Skeletal muscle tissue (tissue), 4 donors: ENCODE results near the gene FAM222A. TPM values are rescaled to one million over a fixed set of nuclear protein-coding genes. Genes with fewer than 3 reads are reported as not detected.

Source experiments
- H3K27ac ChIP-seq: one replicate; pipeline ENCODE4 v1.7.0; 2013; ENCODE audit warnings: mild to moderate bottlenecking, low read depth, low read length, inconsistent platforms
- H3K27me3 ChIP-seq, 3 donors: one replicate each; pipeline ENCODE4 v1.7.0; 2013; ENCODE audit warnings: low read length in 3 of 3; ENCODE audit not compliant: control insufficient read depth in 3 of 3, insufficient read depth in 3 of 3
- H3K36me3 ChIP-seq, 3 donors: one replicate each; pipeline ENCODE4 v1.7.0; 2013; ENCODE audit warnings: low read length in 3 of 3; ENCODE audit not compliant: control insufficient read depth in 3 of 3, insufficient read depth in 3 of 3
- H3K4me1 ChIP-seq, 3 donors: one replicate each; pipeline ENCODE4 v1.7.0; 2013; ENCODE audit warnings: low read length in 3 of 3, mild to moderate bottlenecking in 3 of 3; ENCODE audit not compliant: control insufficient read depth in 3 of 3, insufficient read depth in 3 of 3
- H3K4me3 ChIP-seq, 3 donors: one replicate each; pipeline ENCODE4 v1.7.0; 2013; ENCODE audit warnings: low read length in 3 of 3
- H3K9ac ChIP-seq, 3 donors: one replicate each; pipeline ENCODE4 v1.7.0; 2013; ENCODE audit warnings: low read length in 3 of 3, mild to moderate bottlenecking in 3 of 3, moderate library complexity in 2 of 3, low read depth in 1 of 3
- H3K9me3 ChIP-seq, 3 donors: one replicate each; pipeline ENCODE4 v1.7.0; 2013; ENCODE audit warnings: low read length in 3 of 3; ENCODE audit not compliant: control insufficient read depth in 3 of 3
- total RNA-seq: library from RNA; depleted of rRNA; stranded (reverse); fragments of >200 nt; gene quantifications from one replicate; pipeline ENCODE4 v1.2.3, GENCODE V29; 2014
- donor health status: Osteomylitis.

The FAM222A gene
- total RNA-seq: 1.0 TPM

DNA sequence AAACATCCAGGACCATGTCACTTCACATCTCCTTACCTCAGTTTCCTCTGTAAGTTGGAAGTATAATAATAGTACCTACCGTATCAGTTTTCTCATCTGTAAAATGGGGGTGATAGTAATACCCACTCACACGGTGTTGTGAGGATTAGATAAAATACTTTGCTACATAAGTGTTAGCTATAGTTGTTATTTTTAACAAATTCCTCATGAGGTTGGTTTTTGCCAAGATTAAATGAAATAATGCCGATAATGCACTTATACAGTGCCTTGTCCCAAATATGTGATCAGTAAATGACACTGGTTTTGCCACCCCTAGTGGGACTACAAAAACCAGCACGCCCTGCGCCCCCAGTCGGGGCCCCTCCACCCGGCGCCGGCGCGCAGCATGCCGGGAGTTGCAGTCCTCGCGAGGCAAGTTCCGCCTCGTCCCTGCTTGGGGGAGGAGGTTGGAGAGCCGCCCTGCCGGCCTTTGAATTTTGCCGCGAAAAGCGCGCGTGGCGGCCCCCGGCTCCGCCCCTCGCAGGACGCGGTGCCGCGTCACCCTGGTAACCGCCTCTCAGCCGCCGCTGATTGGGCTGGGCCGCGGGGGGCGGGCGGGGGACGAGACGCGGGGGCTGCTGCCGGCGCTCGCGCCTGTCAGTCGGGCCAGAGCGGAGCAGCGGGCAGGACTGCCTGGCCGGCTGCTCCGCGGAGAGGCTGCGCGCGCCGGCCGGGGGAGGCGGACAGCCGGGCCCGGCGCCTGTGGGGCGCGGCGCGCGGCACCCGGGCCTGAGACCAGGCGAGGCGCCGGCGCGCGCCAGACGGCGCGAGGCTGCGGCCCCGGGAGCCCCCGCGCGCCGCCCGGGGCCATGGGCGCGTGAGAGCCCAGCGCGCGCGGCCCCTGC, at the start of gene FAM222A:
FAM222A (plus strand) TSS at position 639 of the 884 bp plus-strand sequence. CDS start 30,322 bp downstream, outside the sequence.
- Histone ChIP-seq H3K27ac (peak within 1 kb of the TSS; percentile 67), H3K36me3 (no peaks in the 10 kb centered on the region), H3K27me3 (peaks cover 7 to 39% (median 24%) of the 10 kb centered on the region in 3 donors), H3K4me1 (peaks cover 21 to 48% (median 33%) of the 10 kb centered on the region in 3 donors), H3K4me3 (peak within 1 kb of the TSS; percentile 38 to 63 (median 61)), H3K9ac (peak within 1 kb of the TSS in 1 of 3 donors; percentile 69), H3K9me3 (no peaks in the 10 kb centered on the region)

DNA sequence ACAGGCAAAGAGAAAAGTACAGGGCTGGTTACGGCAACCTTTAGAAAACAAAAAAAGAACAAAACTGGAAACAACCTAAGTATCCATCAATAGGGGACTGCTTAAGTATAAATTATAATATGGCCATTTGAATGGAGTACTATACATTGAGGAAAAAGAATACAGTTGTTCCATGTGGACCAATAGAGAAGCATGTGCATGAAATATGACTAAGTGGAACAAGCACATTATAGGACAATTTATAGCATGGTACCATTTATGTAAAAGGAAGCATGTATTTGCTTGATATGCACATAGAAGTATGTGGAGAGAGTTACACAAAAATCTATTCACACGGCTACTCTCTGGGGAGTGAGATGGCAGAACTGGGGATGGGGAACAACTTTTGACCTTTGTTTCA, 49.2 kb upstream of the FAM222A start:
- no peak overlapping the region for H3K4me3 ChIP-seq
- no peak overlapping the region for H3K27ac ChIP-seq
- no peaks in the 10 kb centered on the region for H3K36me3 ChIP-seq
- H3K4me1 ChIP-seq: no peaks in the 10 kb centered on the region
- H3K27me3 ChIP-seq: peaks cover 0 to 12% (median 0%) of the 10 kb centered on the region in 3 donors
- no peaks in the 10 kb centered on the region for H3K9me3 ChIP-seq
- no peak overlapping the region for H3K9ac ChIP-seq

DNA sequence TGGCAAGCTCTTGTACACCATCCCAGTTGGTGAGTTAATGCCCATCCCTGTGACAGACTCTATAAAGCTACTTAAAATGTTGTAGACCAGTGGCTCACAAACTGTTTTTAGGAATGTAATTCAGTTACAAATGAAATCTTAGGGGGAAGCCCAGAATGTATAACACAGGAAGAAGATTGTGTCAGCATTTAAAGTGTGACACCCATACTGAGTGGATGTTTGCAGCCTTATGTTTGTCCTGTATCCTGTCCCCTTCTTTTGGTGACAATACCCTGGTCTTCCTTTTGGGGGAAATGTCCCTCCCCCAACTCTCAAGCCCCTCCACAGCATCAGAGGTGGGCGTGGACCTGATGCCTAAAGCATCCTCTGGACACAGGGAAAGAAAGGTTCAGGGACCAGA, 47.6 kb upstream of the FAM222A start:
- Histone ChIP-seq H3K4me3 (no peak overlapping the region), H3K36me3 (no peaks in the 10 kb centered on the region), H3K27me3 (peaks cover 0 to 20% (median 7%) of the 10 kb centered on the region in 3 donors), H3K27ac (no peak overlapping the region), H3K9ac (no peak overlapping the region), H3K9me3 (no peaks in the 10 kb centered on the region), H3K4me1 (no peaks in the 10 kb centered on the region)

DNA sequence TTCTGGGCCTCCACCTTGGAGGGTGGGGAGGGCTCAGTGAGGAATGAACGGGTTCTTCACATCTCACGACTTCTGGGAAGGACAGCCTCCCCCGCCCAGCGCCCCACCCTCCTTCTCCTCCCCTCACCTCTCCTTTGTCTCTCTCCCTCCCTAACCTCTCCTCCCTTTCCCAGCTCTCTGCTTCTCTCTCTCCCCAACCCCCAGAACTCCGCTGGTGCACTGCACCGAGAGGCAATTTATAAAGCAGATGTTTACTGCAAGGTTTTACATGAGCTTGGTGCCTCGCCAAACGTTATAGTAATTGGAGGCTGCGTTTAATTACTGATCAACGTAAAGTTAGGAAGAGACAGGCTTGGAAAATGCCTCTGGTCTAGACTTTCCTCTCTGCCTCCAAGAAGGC, 42.9 kb upstream of the FAM222A start:
- Histone ChIP-seq H3K4me1 (no peaks in the 10 kb centered on the region), H3K36me3 (no peaks in the 10 kb centered on the region), H3K27me3 (peaks cover 0 to 21% (median 10%) of the 10 kb centered on the region in 3 donors), H3K9me3 (peaks cover 0 to 4% (median 3%) of the 10 kb centered on the region in 3 donors), H3K9ac (no peak overlapping the region), H3K4me3 (no peak overlapping the region), H3K27ac (no peak overlapping the region)

DNA sequence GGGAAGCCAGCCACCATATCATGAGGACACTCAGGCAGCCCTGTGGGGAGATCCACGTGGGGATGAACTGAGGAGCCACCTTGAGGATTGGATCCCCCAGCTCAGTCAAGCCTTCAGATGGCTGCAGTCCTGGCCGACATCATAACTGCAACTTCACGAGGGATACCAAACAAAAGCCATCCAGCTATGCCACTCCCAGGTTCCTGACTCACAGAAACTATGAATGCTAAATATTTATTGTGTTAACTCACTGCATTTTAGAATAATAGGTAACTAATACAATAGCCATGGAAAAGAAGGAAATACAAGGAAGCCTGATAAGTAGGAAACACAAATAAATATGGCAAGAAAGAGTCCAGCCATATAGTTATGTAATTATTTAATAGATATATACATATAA, 42.1 kb upstream of the FAM222A start:
- Histone ChIP-seq H3K36me3 (no peaks in the 10 kb centered on the region), H3K27me3 (peaks cover 0 to 20% (median 10%) of the 10 kb centered on the region in 3 donors), H3K9ac (no peak overlapping the region), H3K4me1 (no peaks in the 10 kb centered on the region), H3K9me3 (peaks cover 0 to 4% (median 3%) of the 10 kb centered on the region in 3 donors), H3K27ac (no peak overlapping the region), H3K4me3 (no peak overlapping the region)

DNA sequence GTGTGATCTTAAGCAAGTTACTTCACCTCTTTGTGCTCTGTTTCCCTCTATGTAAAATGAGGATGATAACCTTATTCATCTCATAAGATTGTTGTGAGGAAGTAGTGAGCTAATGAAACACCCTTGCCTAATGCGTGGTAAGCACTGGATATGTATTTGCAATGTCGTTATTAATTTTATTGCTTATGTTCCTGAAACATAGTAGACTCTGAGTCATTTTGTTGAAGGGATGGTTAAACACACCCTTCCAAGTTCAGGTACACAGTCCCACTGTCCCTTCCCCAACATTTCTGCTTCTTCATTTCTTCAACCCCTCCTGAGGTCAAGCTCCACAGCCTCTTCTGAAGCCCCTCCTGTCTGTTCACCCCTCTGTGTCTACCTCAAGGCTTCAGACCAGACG, 40.2 kb upstream of the FAM222A start:
- no peak overlapping the region for H3K4me3 ChIP-seq
- no peak overlapping the region for H3K9ac ChIP-seq
- H3K27me3 ChIP-seq: peaks cover 0 to 18% (median 10%) of the 10 kb centered on the region in 3 donors
- peaks cover 0 to 4% (median 3%) of the 10 kb centered on the region in 3 donors for H3K9me3 ChIP-seq
- H3K4me1 ChIP-seq: no peaks in the 10 kb centered on the region
- H3K27ac ChIP-seq: no peak overlapping the region
- no peaks in the 10 kb centered on the region for H3K36me3 ChIP-seq

DNA sequence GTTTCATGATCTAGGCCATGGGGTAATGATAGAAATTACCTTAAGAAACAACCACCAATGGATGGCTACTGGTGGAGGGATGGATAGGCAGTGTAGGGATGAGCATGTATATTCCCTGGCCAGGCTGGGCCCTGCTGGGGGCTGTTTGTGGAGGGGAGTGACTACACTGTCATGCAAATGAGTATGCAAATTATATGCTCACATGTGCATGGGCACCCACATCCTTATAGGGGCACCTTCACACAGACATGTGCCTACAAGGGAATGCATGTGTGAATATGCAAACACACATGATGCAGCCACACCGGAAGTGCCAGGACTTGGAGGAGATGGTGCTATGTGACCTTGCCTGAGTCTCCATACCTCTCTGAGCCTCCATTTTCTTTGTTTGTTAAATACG, 39.7 kb upstream of the FAM222A start:
- no peak overlapping the region for H3K27ac ChIP-seq
- H3K4me3 ChIP-seq: no peak overlapping the region
- peaks cover 0 to 17% (median 10%) of the 10 kb centered on the region in 3 donors for H3K27me3 ChIP-seq
- H3K36me3 ChIP-seq: no peaks in the 10 kb centered on the region
- H3K9ac ChIP-seq: no peak overlapping the region
- no peaks in the 10 kb centered on the region for H3K4me1 ChIP-seq
- H3K9me3 ChIP-seq: peaks cover 0 to 4% (median 3%) of the 10 kb centered on the region in 3 donors

DNA sequence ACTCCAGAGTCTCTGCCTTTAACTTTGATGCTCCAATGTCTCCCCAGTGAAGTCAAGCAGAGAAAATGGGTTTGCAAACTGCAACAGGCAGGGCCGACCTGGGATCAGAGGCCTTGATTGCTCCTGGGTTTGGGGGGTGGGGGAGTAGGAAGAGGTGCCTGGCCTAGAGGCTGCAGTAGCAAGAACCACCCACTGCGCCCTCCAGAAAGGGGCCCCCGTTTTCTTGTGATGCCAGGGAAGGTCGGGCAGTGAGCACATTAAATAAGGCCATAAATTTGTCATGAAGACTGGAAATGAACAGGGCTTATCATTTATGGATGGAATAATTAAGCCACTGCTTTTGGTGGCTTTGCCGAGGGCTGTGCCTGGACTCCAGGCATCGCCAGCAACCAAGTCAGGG, 38.2 kb upstream of the FAM222A start:
- no peaks in the 10 kb centered on the region for H3K4me1 ChIP-seq
- H3K9ac ChIP-seq: no peak overlapping the region
- H3K27ac ChIP-seq: no peak overlapping the region
- peaks cover 0 to 9% (median 6%) of the 10 kb centered on the region in 3 donors for H3K27me3 ChIP-seq
- no peaks in the 10 kb centered on the region for H3K36me3 ChIP-seq
- H3K4me3 ChIP-seq: no peak overlapping the region
- H3K9me3 ChIP-seq: peaks cover 0 to 4% (median 3%) of the 10 kb centered on the region in 3 donors

DNA sequence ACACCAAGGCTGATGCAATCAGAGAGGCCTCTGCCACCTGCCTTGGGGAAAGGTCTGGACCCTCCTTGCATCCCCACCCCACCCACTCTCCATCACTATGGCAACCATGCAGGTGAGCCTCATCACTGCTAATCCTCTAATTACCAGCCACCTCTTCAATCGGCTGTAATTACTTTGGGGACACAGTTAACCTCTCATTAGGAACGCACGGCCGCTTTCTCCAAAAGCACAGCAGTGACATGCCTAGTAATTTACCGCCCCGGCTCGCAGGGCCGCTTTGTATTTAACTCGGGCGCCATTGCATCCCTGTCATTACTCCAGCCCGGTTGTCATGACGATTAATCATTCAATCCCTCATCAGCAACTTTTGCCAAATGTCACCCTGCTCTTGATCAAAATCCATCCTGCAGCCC, 36.3 kb upstream of the FAM222A start:
- H3K4me3 ChIP-seq: no peak overlapping the region
- H3K4me1 ChIP-seq: no peaks in the 10 kb centered on the region
- peaks cover 0 to 3% (median 1%) of the 10 kb centered on the region in 3 donors for H3K9me3 ChIP-seq
- H3K27ac ChIP-seq: no peak overlapping the region
- no peak overlapping the region for H3K9ac ChIP-seq
- no peaks in the 10 kb centered on the region for H3K36me3 ChIP-seq
- H3K27me3 ChIP-seq: peaks cover 0 to 6% (median 2%) of the 10 kb centered on the region in 3 donors

DNA sequence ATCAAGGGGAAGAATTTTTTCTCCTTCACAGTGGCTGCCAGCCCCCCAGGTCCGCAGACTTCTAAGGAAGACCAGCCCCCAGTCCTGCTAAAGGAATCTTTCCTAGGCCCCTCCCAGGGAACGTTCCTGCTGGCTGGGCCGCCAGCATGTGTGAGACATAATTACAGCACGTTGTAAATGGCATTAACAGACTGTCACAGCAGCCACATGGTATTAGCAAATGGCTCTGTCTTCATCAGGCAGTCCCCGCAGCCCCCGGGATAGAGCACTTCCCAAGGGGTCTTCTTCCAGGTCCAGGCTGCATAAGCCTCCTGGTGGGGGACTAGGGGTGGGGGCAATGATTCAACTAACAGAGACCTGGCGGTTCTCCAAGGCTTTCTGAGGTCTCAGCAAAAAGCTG, 34.9 kb upstream of the FAM222A start:
- H3K4me3 ChIP-seq: no peak overlapping the region
- H3K36me3 ChIP-seq: no peaks in the 10 kb centered on the region
- no peak overlapping the region for H3K9ac ChIP-seq
- no peaks in the 10 kb centered on the region for H3K9me3 ChIP-seq
- H3K27me3 ChIP-seq: peaks cover 0 to 6% (median 0%) of the 10 kb centered on the region in 3 donors
- no peak overlapping the region for H3K27ac ChIP-seq
- no peaks in the 10 kb centered on the region for H3K4me1 ChIP-seq
